Activated CD8-positive, alpha-beta memory T cell treated with anti-CD3 and anti-CD28 coated beads, Interleukin-2, amount 10 ng/mL, durations not matched to agents 7 days and 5 days (primary cell): ENCODE data around the gene RFX2. TPM values are rescaled to one million over a fixed set of nuclear protein-coding genes. Genes with fewer than 3 reads are reported as not detected.
"Not testable (repeated sequence)": the region's sequence is repeated elsewhere in the genome, so short reads cannot be mapped to it uniquely, and the experiment has no call there.

Experiments
- ATAC-seq: fragments of 150-1000 bp; cut with Tn5 transposase; one replicate; pipeline ENCODE4 v1.10.0; 2021; ENCODE audit warnings: moderate library complexity
- CTCF ChIA-PET: fragments of 350-600 bp; sonication (Branson Sonifier 250); formaldehyde crosslinking; loops from one replicate; lab custom pipeline; 2021; ENCODE audit warnings: antibody characterized with exemption; lab: Charles Lee
- DNase-seq: peaks from one replicate; pipeline ENCODE4 v3.0.0-alpha.2; 2020
- H3K27ac Mint-ChIP-seq: one replicate; pipeline ENCODE4 v1.8.0; 2021; ENCODE audit warnings: mild to moderate bottlenecking, mixed read lengths
- H3K27me3 Mint-ChIP-seq: one replicate; pipeline ENCODE4 v1.8.0; 2021; ENCODE audit warnings: mixed read lengths
- H3K36me3 Mint-ChIP-seq: one replicate; pipeline ENCODE4 v1.8.0; 2021; ENCODE audit warnings: mild to moderate bottlenecking, mixed read lengths
- H3K4me1 Mint-ChIP-seq: one replicate; pipeline ENCODE4 v1.8.0; 2021; ENCODE audit warnings: mixed read lengths
- H3K4me3 Mint-ChIP-seq: one replicate; pipeline ENCODE4 v1.8.0; 2021; ENCODE audit warnings: mild to moderate bottlenecking, moderate library complexity, mixed read lengths
- H3K9me3 Mint-ChIP-seq: one replicate; pipeline ENCODE4 v1.8.0; 2022; ENCODE audit warnings: low read depth, mixed read lengths
- total RNA-seq, 2 experiments: library from RNA; stranded (reverse); gene quantifications; one replicate each; pipeline ENCODE4 v1.2.3, GENCODE V29; 2021

RFX2 gene
- total RNA-seq, 2 experiments from 2014 or later, result 9.8 to 11.7 TPM

DNA sequence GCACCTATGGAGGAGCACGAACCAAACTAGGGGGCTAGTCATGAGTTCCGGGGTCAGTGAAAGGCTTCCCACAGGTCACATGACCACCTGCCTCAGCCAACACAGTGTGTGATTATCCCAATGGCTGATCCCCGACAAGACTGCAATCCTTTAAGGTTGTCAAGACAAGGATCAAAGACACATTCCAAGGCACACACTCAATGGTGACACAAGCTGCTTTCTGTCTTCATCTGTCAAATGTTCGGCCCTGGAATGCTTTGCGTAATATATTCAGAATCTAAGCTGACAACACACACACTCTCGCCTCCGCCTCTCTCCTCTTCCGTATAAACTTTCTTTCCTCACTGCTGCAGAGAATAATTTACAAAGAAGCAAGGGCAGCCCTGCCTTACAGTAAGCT is 144.1 kb downstream of the RFX2 start:
- no peak overlapping the region for H3K4me3 Mint-ChIP-seq
- no peak overlapping the region for H3K27ac Mint-ChIP-seq
- H3K27me3 Mint-ChIP-seq, result no peaks in the 10 kb centered on the region
- peaks cover 2% of the 10 kb centered on the region for H3K36me3 Mint-ChIP-seq
- CTCF ChIA-PET, result interaction anchor here (1.1 to 3.8 kb wide), 6 partner anchors 11 to 162 kb away, joined by 3 to 71 read pairs (median 17); partner anchors contain the start of genes NDUFA11 and RANBP3
- no peaks in the 10 kb centered on the region for H3K9me3 Mint-ChIP-seq
- no peak for DNase-seq
- no peak for ATAC-seq
- H3K4me1 Mint-ChIP-seq, result peaks cover 69% of the 10 kb centered on the region

DNA sequence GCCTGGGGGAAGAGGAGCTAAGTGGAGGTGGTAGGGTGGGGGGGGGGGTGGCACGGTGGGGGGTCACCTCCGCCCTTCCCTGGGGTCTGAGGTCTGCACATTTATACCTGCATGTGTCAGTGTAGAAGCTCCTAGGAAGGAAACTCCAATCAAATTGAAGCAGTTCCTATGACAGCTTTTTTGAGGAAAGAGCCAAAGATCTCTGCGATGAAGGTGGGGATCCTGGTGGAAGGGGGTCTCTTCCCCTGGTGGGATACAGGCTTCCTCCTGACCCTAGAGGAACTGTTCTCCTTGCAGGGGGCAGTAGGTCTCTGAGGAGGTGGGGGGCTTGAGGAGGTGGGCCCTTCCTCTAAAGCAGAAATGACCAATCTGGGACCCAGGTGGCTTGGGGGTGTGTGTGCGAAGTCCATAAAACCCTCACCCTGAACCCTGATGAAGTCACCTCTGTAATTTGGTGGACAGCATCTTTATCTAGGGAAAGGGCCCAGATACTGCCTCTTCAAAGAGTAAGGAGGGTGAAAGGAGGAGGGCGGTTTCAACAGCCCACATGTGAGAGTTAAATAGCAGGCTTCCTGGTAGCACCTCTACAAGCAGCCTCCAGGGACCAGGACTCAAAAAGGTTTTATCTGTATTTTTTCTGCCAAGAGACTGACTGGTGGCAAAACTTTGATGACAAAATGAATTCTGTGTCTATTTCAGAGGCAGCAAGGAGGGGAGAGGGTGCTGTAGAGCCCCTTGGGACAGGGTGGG is 145.3 kb downstream of the RFX2 start:
- no peak for DNase-seq
- Mint-ChIP-seq H3K36me3 (peaks cover 2% of the 10 kb centered on the region), H3K9me3 (no peaks in the 10 kb centered on the region), H3K27ac (no peak overlapping the region), H3K4me3 (no peak overlapping the region), H3K4me1 (peaks cover 76% of the 10 kb centered on the region), H3K27me3 (no peaks in the 10 kb centered on the region)
- CTCF ChIA-PET, result interaction anchor here (1.2 kb wide), 1 partner anchor 161 kb away, joined by 3 read pairs; no protein-coding TSS in a partner anchor
- ATAC-seq, result no peak

DNA sequence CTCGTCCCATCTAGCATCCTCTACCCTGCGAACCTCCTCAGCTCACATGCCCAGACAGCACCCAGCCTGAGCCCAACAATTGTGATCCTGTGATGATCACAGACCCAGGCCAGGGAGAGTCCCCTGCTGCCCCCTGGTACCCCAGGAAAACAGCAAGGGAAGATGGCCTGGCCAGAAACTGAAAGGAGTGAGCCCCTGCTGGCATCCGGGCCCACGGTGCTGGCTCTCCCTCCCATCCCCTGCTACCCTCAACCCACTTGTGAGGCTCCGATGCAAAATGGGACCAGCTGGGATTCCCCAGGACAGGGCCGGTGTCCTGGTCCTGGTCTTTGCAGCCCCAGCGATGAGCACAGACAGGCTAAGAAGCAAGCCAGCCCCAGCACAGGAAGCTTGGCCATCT is 146.4 kb downstream of the RFX2 start:
- Mint-ChIP-seq H3K4me1 (peaks cover 82% of the 10 kb centered on the region), H3K27ac (peak overlapping the region; percentile 63), H3K4me3 (no peak overlapping the region), H3K36me3 (peaks cover 2% of the 10 kb centered on the region), H3K27me3 (no peaks in the 10 kb centered on the region), H3K9me3 (no peaks in the 10 kb centered on the region)
- DNase-seq, result no peak
- ATAC-seq, result no peak
- CTCF ChIA-PET, result interaction anchor here (1.2 kb wide), 1 partner anchor 160 kb away, joined by 3 read pairs; no protein-coding TSS in a partner anchor

GRCh38 chr19:5963259-5963658 is 147.0 kb downstream of the RFX2 start:
- H3K27me3 Mint-ChIP-seq, H3K4me3 Mint-ChIP-seq, ATAC-seq, CTCF ChIA-PET, H3K36me3 Mint-ChIP-seq, H3K9me3 Mint-ChIP-seq, DNase-seq: not testable (repeated sequence)
- Mint-ChIP-seq H3K27ac (peak overlapping the region; percentile 92), H3K4me1 (peaks cover 77% of the 10 kb centered on the region)

DNA sequence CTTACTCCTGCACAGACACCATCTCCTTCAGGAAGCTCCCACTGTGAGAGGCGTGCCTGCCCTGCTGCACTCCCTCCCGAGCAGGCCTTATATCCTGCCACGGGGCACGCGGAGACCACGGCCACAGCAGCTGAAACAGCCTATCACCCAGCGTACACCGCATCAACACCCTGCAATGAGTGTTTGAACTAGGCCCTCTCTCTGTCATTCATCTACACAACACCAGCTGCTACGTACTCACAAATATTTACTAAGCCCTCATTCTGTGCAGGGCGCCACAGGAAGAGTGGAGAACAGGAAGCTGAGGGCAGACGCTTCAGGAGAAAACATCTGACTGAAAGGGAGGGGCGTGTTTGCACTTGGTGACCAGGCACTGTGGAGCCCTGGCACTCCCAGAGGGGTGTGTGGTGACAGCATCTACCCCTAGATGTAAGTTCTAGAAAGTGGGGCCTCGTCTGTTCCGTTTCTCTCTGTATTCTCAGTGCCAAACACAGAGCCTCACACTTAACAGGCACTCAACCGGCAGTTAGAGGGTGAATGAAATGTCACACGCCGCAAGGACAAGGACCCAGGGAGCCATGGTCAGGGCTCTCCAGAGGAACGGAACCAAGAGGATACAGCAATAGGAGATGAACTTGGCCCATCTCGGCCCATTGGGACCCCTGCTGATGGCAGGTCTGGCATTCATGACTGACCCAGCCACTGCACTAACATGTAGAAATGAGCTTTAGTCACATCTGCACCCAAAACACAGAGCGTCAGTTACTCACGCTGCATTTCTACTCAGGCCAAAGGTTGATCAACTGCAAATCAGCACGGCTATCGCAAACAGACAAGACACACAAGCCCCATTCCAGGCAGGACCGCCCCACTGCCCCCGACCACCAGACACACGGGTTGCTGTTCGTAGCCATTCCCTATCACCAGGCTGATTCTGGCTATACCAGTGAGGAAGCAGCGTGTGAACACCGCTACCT is 148.0 kb downstream of the RFX2 start:
- H3K4me1 Mint-ChIP-seq, result peaks cover 74% of the 10 kb centered on the region
- H3K27me3 Mint-ChIP-seq, result no peaks in the 10 kb centered on the region
- H3K36me3 Mint-ChIP-seq, result peaks cover 2% of the 10 kb centered on the region
- ATAC-seq (peak; percentile 92), DNase-seq (peak; percentile 85)
- CTCF ChIA-PET, result interaction anchor here (0.8 to 2.3 kb wide), 12 partner anchors 9 to 272 kb away, joined by 3 to 14 read pairs (median 5); partner anchors contain the start of genes RANBP3 and RPL36
- H3K4me3 Mint-ChIP-seq, result peak overlapping the region; percentile 58
- no peaks in the 10 kb centered on the region for H3K9me3 Mint-ChIP-seq
- peak overlapping the region; percentile 92 for H3K27ac Mint-ChIP-seq

- not testable (repeated sequence) for DNase-seq, H3K9me3 Mint-ChIP-seq, H3K27me3 Mint-ChIP-seq, H3K36me3 Mint-ChIP-seq
- CTCF ChIA-PET, result interaction anchor here (0.8 to 2.3 kb wide), 12 partner anchors 8 to 272 kb away, joined by 3 to 14 read pairs (median 5); partner anchors contain the start of genes RANBP3 and RPL36
- ATAC-seq, result peak; percentile 42
- H3K27ac Mint-ChIP-seq, result peak overlapping the region; percentile 92
- peaks cover 77% of the 10 kb centered on the region for H3K4me1 Mint-ChIP-seq
- peak overlapping the region; percentile 58 for H3K4me3 Mint-ChIP-seq
These were observed 148.7 kb downstream of the RFX2 start for GRCh38 chr19:5961641-5961968.

GRCh38 chr19:5960005-5961001 is 150.0 kb downstream of the RFX2 start:
- Mint-ChIP-seq H3K36me3 (peaks cover 2% of the 10 kb centered on the region), H3K4me1 (peaks cover 75% of the 10 kb centered on the region), H3K27me3 (no peaks in the 10 kb centered on the region), H3K4me3 (no peak overlapping the region), H3K27ac (peak overlapping the region; percentile 92), H3K9me3 (no peaks in the 10 kb centered on the region)
- ATAC-seq, result no peak
- DNase-seq, result no peak
- CTCF ChIA-PET, result interaction anchor here (2.3 kb wide), 2 partner anchors 9 to 11 kb away, joined by 6 to 14 read pairs; no protein-coding TSS in a partner anchor

- H3K27ac Mint-ChIP-seq, result peak overlapping the region; percentile 51
- peaks cover 2% of the 10 kb centered on the region for H3K36me3 Mint-ChIP-seq
- CTCF ChIA-PET, result no interaction called here
- H3K4me3 Mint-ChIP-seq, result no peak overlapping the region
- H3K4me1 Mint-ChIP-seq, result peaks cover 77% of the 10 kb centered on the region
- H3K9me3 Mint-ChIP-seq, result no peaks in the 10 kb centered on the region
- no peak for ATAC-seq
- H3K27me3 Mint-ChIP-seq, result no peaks in the 10 kb centered on the region
- no peak for DNase-seq
These were observed 150.9 kb downstream of the RFX2 start for GRCh38 chr19:5959260-5960004.

DNA sequence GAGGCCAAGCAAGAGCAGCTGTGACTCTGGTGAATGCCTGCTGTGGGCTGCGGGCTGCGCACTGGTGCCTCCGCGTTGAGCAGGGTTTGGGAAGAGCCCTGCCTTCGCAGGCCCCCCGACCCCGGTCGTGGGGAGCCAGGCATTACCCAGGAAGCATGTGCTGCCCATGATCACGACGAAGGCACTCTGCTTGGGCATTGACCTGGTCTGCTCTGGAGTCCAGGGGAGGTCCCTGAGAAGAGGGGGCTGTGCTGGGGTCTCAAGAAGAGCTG is 151.5 kb downstream of the RFX2 start:
- ATAC-seq (no peak), DNase-seq (no peak)
- Mint-ChIP-seq H3K4me1 (peaks cover 77% of the 10 kb centered on the region), H3K27me3 (no peaks in the 10 kb centered on the region), H3K27ac (peak overlapping the region; percentile 23), H3K4me3 (no peak overlapping the region), H3K36me3 (peaks cover 4% of the 10 kb centered on the region), H3K9me3 (no peaks in the 10 kb centered on the region)
- CTCF ChIA-PET, result no interaction called here

DNA sequence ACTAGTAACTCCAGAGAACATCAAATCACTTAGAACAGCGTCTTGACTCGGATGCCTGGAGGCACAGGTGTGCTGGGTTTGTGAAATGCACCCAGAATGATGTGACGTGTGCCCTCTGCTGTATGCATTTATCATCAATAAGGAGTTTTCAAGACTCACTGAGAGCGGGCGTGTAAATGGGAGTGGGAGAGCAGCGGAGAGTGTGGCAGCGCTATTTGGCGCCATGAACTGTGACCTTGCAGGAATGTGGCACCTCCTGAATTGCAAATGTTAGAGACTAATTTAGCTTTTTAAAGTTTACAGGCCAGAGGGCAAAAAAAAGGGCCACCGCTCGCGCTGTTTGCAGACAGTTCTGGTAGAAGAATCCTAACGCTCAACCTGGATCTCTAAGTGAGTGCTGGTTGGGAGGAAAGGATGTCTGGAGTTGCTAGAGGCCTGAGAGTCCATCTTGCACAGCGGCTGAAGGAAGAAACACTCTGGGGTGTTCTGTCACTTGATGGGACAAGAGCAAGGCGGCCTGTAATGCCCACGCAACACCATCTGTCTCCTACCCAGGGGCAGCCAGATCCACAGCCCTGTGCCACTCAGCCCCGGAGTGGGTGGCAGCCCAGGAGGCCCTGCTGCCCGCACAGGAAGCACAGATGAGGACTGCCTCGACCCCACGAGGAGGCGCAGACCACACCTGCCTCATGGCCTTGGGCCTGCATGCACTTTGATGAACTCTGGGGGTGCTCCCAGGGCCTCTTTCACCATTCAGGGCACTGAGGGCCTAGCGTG is 152.0 kb downstream of the RFX2 start:
- Mint-ChIP-seq H3K27me3 (no peaks in the 10 kb centered on the region), H3K36me3 (peaks cover 4% of the 10 kb centered on the region), H3K27ac (no peak overlapping the region), H3K4me1 (peaks cover 77% of the 10 kb centered on the region), H3K4me3 (no peak overlapping the region), H3K9me3 (no peaks in the 10 kb centered on the region)
- CTCF ChIA-PET, result interaction anchor here (0.6 to 4.6 kb wide), 2 partner anchors 10 to 165 kb away, joined by 3 to 23 read pairs; no protein-coding TSS in a partner anchor
- ATAC-seq, result no peak
- no peak for DNase-seq

DNA sequence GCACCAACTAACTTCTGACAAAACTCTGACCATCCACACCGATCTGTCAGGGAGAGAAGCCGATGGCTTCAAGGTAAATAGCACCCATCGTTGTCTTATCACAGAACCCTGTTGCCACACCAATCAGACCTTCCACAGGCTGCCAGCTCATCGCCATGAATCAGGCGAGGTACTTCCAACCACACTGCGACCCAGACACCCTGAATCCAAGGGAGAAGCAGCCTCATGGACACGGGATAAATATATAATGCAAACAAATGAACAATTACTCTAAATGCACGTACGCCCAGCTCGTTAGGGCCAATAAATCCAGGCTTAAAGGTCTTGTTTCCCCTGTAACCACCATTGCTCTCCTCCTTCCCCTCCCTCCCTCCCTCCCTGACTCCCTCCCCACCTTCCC is 153.1 kb downstream of the RFX2 start:
- DNase-seq, result no peak
- no peaks in the 10 kb centered on the region for H3K27me3 Mint-ChIP-seq
- H3K36me3 Mint-ChIP-seq, result peaks cover 10% of the 10 kb centered on the region
- CTCF ChIA-PET, result interaction anchor here (0.6 to 4.6 kb wide), 2 partner anchors 11 to 163 kb away, joined by 3 to 23 read pairs; no protein-coding TSS in a partner anchor
- H3K4me1 Mint-ChIP-seq, result peaks cover 78% of the 10 kb centered on the region
- no peak overlapping the region for H3K4me3 Mint-ChIP-seq
- no peaks in the 10 kb centered on the region for H3K9me3 Mint-ChIP-seq
- H3K27ac Mint-ChIP-seq, result no peak overlapping the region
- ATAC-seq, result no peak
